GM19025 (cell line): ENCODE data around the gene PRSS3.
"Not testable (repeated sequence)": the region's sequence is repeated elsewhere in the genome, so short reads cannot be mapped to it uniquely, and the experiment has no call there.

Experiments used
- ATAC-seq: cut with Tn5 transposase; IDR thresholded peaks from one replicate; pipeline ENCODE4 v1.9.1; 2021; ENCODE audit warnings: mild to moderate bottlenecking, low read depth, moderate library complexity; ENCODE audit not compliant: unreplicated experiment

Gene PRSS3

GRCh38 chr9:33816327-33817252 is 21.2 kb downstream of the PRSS3 start, which contains the start of gene UBE2R2:
Gene UBE2R2 (plus strand): TSS chr9:33817160. CDS start chr9:33817758, 598 bp downstream.
- peak; percentile 65 for ATAC-seq

DNA sequence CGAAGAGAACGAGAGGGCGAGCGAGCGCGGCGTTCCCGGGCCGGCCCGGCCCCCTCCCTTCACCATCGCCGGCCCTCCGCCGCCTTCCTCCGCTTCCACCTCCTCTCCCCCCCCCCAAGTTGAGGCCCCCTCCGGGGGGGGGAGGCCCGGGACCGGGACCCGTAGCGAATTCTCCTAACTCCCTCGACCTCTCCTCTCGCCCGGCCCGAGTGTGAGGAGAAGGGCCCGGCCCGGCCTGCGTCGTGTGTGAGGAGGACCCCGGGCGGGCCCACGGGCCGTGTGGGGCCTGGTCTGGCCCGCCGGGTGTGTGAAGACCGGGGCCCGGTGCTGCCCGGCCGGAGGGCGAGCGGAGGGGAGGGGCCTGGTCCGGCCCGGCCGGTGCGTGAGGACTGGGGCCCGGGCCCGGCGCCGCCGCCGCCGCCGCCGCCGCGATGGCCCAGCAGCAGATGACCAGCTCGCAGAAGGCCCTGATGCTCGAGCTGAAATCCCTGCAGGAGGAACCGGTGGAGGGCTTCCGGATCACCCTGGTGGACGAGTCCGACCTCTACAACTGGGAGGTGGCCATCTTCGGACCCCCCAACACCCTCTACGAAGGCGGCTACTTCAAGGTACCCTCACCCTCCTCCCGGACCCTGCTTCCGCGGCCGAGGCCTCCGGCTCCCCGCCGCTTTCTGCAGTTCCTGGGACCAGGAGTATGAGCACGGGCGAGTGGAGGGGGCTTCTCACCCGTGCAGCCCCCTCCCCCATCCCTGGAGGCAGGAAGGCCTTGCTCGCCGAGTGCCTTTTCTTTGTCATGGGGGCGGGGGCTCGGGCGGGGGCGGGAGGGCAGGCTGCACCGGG is 22.2 kb downstream of the PRSS3 start:
- ATAC-seq, result peak; percentile 12

- no peak for ATAC-seq
Observed at GRCh38 chr9:33818167-33818846, 22.9 kb downstream of the PRSS3 start.

DNA sequence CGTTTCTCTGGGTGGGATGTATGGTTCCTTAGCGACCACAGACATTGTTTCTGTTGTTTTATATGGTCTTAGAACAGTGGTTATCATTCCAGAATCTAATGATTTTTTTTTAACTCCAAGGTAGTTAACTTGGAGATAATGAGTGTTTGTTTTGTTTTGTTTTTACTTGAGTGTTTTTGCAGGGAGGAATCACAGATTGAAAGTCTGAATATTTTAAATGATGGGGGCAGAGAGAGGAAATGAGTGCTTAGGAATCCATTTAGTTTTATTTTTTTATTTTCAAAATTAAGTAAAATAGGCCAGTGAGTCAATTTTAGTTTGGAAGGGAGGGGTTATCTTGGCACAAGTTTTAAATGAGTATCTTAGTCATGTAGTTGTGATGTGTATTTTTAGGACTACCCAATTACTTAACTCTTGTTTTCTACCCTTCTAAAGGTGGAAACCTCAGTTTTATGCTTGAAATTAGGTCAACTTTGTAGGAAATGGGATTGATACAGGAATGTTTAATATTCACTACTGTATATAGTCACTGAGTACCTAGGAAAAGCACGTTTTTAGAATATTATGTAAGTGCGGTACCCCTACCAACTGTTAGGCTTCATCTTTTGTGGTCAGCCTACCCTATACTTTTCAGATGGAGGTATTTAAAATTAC is 23.6 kb downstream of the PRSS3 start:
- ATAC-seq, result no peak

- no peak for ATAC-seq
Observed at GRCh38 chr9:33820231-33820745, 24.9 kb downstream of the PRSS3 start.

DNA sequence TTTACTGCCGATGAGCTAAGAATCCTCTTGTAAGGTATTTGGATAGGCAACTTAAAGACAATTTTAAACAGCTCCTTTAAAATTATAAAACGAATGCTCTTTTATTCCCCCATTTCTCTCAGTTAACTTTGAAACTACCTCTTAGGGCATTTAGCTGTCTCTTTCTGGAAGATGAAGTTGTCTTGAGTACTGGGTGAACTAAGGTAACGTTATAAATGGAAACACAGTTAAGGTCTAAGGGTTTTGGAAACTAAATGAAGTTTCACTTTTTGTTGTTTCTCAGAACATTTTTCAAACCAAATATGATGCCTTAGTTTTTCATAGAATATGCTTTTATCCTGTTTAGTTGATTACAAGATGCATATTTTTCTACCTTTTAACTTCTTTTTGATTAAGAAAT is 28.4 kb downstream of the PRSS3 start:
- ATAC-seq, result no peak

GRCh38 chr9:33827285-33827684 is 31.9 kb downstream of the PRSS3 start:
- ATAC-seq, result not testable (repeated sequence)

- not testable (repeated sequence) for ATAC-seq
Observed at GRCh38 chr9:33829641-33830230, 34.4 kb downstream of the PRSS3 start.

- no peak for ATAC-seq
Observed at GRCh38 chr9:33835625-33836260, 40.4 kb downstream of the PRSS3 start.

DNA sequence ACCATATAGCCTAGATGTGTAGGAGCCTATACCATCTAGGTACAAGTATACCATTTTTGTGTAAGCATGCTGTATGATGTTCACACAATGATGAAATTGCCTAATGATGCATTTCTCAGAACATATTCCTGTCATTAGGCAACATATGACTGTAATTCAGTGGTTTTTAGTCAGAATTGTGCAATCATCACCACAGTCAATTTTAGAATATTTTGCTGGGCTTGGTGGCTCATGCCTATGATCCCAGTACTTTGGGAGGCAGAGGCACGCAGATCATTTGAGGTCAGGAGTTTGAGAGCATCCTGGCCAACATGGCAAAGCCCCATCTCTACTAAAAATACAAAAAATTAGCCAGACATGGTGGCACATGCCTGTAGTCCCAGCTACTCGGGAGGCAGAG is 40.9 kb downstream of the PRSS3 start:
- ATAC-seq, result not testable (repeated sequence)

DNA sequence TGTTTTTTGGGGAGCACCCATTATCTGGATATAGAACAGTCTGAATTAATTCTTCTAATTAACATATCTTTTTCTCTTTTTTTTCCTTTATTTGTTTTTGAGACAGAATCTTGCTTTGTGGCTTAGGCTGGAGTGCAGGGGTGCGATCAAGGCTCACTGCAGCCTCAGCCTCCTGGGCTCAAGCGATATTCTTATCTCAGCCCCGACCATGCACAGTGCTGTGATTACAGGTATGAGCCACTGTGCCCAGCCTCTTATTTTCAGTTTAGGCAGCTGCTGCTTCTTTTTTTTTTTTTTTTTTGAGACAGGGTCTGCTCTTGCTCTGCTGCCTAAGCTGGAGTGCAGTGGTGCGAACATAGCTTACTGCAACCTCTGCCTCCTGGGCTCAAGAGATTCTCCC is 41.8 kb downstream of the PRSS3 start:
- no peak for ATAC-seq

DNA sequence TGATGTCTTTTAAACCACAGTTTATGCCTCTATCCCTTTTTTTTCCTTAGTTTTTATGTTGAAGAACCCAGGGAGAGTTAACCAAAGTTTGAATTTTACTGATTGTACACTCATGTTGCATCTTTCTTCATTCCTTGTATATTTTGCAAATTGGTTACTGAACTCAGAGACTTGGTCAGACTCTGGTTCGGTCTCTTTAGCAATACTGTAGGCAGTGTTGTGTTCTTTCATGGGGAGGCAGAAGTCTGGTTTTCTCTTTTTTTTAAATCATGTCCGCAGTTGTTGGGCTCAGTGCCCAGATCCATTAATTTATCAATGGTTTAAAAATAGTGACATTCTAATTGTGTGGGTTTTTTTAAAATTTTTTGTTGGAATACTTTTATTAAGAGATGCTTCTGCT is 45.0 kb downstream of the PRSS3 start:
- no peak for ATAC-seq

DNA sequence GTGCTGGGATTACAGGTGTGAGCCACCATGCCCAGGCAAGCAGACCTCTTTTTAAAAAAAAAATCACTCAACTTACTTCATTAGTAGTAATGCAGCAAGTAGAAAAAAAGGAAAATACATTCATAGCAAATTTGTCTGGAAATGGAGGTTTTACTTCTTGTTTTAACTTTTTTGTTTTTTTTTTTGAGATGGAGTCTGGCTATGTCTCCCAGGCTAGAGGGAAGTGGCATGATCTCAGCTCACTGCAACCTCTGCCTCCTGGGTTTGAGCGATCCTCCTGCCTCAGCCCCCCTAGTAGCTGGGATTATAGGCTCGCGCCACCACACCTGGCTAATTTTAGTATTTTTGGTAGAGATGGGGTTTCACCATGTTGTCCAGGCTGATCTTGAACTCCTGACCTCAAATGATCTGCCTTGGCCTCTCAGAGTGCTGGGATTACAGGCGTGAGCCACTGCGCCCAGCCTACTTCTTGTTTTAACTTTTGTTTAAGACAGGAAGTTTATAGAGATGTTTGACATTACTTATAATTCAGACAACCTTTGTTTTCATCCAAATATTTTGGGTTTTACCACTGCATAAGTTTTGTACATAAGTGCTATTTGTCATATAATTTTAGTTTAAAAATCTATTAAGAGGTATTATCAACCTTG is 48.1 kb downstream of the PRSS3 start:
- no peak for ATAC-seq

DNA sequence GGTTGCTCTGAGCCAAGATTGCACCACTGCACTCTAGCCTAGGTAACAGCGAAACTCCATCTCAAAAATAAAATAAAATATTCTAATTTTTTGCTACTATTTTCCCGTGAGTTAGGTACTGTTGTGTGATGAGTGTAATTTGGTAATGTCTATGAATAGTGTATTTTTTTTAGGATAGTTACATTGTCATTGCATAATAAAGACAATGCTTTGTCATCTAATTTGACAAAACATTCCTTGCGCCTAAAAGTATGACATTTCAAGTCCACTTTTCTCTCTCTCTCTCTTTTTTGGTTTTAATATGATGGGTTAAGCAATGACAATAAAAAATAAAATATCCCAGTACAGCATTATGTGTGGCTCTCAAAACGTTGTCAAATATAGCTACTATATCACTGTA is 50.9 kb downstream of the PRSS3 start:
- ATAC-seq, result no peak

DNA sequence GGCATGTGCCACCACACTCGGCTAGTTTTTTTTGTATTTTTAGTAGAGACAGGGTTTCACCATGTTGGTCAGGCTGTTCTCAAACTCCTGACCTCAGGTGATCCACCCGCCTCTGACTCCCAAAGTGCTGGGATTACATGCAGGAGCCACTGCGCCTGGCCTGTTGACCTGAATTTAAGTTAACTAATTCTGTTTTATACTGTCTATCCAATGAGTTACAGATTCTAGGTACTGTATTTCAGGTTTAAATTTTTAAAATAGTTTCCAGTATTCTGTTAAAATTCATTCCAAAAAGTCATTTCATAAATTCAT is 52.5 kb downstream of the PRSS3 start:
- ATAC-seq, result not testable (repeated sequence)
